ENCODE measurements around the gene KCND3.

KCND3 gene

DNA sequence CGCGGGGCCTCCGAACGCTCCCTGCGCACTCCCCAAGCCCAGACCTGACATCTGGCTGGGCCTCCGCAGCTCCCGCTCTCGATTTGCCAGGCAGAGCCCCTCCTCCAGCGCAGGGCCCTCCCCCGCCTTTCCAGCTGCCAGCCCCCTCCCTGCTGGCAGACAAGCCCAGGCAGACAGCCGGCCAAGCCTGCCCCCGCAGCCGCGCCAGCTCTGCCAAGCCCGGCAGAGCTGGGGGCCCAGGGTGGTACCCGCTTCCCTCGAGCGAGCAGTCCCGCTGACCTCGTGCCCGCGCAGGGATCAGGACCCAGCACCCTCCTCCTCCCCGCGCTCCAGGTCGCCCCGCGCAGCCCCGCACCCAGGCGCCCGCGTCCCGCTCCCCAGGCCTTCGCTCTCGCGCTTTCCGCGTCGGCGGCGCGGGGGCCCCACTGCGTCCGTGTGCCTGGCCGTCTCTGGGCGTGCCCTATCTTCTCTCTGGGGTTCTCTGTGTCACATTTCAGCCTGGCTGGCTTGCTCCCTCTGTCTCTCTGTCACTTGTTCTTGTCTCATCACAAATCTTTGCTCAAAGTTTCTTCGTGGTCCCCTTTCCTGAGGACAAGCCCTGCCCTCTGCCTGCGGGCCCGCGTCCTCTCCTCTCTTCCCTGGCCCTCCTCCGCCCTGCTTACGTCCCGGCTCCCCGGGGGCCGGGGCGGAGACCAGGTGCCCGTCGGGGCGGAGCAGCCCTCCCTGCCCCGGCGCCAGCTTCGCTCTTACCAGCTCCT lies 250.9 kb downstream of the KCND3 start:
- DNase-seq: peak; percentile 48

- no peak for DNase-seq
These were observed 251.4 kb downstream of the KCND3 start for GRCh38 chr1:111738133-111738435.

- DNase-seq: no peak
These were observed 252.0 kb downstream of the KCND3 start for GRCh38 chr1:111737216-111738132.

GRCh38 chr1:111736548-111737215 lies 252.8 kb downstream of the KCND3 start:
- DNase-seq: no peak

- DNase-seq: no peak
These were observed 253.5 kb downstream of the KCND3 start for GRCh38 chr1:111735858-111736544.

DNA sequence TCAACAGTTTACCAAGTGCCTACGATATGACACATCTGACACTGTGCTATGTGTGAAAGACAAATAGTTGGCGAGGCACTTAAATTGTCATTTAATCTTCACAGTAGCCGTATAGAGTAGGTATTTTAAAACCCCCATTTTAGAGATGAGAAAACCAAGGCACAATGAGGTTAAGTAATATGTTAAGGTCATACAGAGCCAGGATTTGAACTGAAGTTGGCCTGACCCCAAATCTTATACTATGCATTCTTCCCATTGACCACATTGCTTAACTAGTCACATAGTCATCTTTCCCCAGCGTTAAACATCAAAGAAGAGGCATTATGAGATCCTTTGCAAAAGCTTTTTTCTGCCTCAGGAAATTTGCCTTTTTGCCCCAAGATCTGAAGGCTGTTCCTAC lies 254.1 kb downstream of the KCND3 start:
- no peak for DNase-seq

DNA sequence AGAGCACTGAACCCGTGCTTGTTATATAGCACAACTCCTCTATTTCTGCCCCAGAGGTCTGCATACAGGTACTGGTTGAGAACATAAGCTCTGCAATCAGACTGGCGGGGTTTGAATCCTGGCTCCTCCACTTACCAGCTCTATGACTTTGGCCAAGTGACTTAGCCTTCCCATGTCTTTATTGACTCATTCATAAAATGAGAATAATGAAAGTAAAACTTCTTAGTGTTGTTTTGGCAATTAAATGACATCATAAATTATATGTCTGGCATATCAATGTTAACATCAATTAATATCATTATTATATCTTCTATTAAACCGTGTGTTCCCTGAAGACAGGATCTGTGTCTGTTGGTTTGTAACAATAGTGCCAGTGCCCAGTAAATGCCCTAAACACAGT lies 254.6 kb downstream of the KCND3 start:
- DNase-seq: no peak

DNA sequence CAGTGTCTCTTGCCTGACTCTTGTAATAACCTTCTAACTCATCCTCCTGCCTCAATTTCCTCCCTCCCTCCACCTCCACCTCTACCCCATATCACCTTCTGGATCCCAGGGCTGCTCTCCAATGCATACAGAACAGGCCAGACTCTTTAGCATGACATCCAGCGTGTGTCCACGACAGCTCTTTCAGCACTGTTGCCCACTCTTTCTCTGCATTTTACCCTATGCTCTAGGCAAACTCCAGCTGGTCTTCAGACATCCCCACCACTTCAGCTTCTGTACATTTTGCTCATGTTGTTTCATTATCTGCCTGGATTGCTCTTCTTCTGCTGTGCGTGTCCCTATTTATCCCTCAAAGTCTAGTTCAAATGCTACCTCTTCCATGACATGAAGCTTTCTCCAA lies 255.0 kb downstream of the KCND3 start:
- no peak for DNase-seq

GRCh38 chr1:111733992-111734341 lies 255.5 kb downstream of the KCND3 start:
- no peak for DNase-seq

- no peak for DNase-seq
These were observed 256.1 kb downstream of the KCND3 start for GRCh38 chr1:111733183-111733991.

GRCh38 chr1:111732718-111733117 lies 256.8 kb downstream of the KCND3 start:
- DNase-seq: no peak

- no peak for DNase-seq
These were observed 257.5 kb downstream of the KCND3 start for GRCh38 chr1:111731956-111732355.

GRCh38 chr1:111730706-111731105 lies 258.8 kb downstream of the KCND3 start:
- no peak for DNase-seq

DNA sequence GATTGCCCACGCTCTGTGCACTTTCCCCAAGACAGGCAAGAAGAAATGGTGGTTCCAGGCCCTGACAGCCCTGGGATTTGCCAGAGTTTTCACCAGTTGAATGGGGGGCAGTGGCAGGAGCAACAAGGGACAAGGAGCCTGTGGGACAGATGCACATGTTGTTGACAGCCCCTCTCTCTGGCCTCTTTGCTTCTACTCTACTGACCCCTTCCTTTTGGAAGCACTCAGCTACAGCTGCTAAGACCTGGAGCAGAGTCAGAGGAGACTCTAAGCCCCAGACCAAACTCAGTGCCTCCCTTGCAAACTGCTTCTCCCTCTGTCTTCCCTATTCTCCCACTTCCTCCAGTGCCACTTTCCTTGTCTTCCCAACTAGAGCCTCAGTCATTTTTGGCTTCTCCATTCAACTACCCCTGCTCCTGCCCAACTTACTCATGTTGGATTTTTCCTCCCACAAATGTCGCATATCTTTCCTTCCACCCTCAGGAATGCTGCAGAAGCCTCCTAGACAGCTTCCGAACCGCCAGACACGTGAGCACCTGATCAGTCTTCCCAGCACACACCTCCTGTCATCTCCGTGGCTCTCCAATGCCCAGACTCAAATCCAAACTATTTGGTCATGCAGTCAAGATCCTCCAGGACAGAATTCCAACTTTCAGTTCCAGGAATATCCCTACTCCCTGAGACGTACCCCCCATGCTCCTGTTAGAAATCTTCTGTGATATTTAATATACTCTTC lies 259.4 kb downstream of the KCND3 start:
- no peak for DNase-seq

DNA sequence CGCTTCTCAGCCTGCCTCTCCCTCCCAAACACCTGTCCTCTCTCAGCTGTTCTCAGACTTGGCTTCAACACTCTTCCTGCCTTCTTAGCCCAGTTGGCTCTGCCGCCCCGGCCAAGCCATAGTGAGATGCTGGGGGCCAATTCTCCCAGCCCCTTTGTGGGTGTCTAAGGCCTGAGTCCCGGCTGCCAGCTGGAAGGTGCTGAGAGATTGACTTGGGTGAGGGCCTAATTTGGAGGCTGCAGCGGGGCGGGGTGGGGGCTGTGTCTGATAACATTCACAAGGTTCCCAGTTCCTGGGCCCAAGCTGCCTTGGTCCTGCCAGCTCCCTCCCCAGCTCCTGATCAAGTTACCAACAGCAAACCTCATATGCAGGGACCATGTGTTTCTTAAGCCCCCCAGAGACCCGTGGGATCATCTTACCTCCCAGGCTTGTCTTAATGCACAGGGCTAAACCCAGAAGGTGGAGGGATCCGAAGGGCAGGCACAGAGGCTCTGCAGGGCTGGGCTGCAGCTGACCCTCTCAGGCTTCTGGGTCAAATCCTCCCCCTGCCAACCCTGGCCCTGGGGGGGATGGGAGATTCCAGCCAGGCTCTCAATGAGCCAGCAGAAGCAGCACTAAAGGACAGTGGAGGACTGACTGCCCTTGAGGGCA lies 260.1 kb downstream of the KCND3 start:
- DNase-seq: no peak

DNA sequence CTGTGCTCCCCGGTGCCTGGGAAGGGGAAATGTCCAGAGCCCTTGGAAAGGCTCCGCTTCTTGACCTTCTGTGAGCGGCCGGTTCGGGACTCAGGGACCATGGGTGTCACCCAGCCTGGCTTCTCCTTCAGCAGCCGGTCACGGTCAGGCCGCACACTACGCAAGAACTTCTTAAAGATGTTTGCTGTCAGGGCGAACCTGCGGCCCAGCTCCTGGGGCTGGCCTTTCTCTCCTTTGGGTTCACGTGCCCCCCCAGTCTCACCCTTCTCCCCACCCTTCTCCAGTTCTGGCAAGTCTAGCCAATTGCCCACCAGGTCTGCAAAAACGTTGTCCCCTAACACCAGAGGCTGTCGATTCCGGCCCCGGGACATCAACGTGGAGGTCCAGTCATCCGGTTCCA lies 262.4 kb downstream of the KCND3 start:
- DNase-seq: no peak

GRCh38 chr1:111725192-111725591 lies 264.3 kb downstream of the KCND3 start:
- no peak for DNase-seq

GRCh38 chr1:111723871-111724270 lies 265.6 kb downstream of the KCND3 start:
- DNase-seq: no peak

GRCh38 chr1:111723091-111723806 lies 266.2 kb downstream of the KCND3 start:
- peak; percentile 32 for DNase-seq
